ENCODE data around the gene MEG3.

The MEG3 gene

GRCh38 chr14:100885617-100886016 is 59.7 kb downstream of the MEG3 start:
- Histone ChIP-seq H3F3A (ENCODE audit: insufficient read depth) (no peaks in the 10 kb centered on the region), H3K9me2 (replicated peaks; ENCODE audit: insufficient read depth, low read length) (no peaks in the 10 kb centered on the region), H3K27me3 (ENCODE audit: low read length) (no peaks in the 10 kb centered on the region), H2AFZ (ENCODE audit: low read depth, low read length, severe bottlenecking) (no peak overlapping the region), H3K27ac (ENCODE audit: low read depth, low read length) (no peak overlapping the region), H3K4me2 (ENCODE audit: low read depth, low read length, poor library complexity, severe bottlenecking) (no peak overlapping the region), H3K36me3 (ENCODE audit: low read length) (no peaks in the 10 kb centered on the region), H3K4me3 (ENCODE audit: insufficient read depth, low read length, poor library complexity, severe bottlenecking) (no peak overlapping the region), H3K79me2 (ENCODE audit: insufficient read depth, low read length) (no peaks in the 10 kb centered on the region), H4K20me1 (ENCODE audit: low read depth, low read length) (no peaks in the 10 kb centered on the region), H3K9ac (ENCODE audit: low read length) (no peak overlapping the region), H3K9me3 (ENCODE audit: insufficient read depth, low read length) (no peaks in the 10 kb centered on the region)
- no peak for TF ChIP-seq EZH2phosphoT487 (conservative IDR thresholded peaks at IDR 0.05; ENCODE audit: low read length)

- Histone ChIP-seq H3K27me3 (ENCODE audit: low read length) (no peaks in the 10 kb centered on the region), H3K36me3 (ENCODE audit: low read length) (no peaks in the 10 kb centered on the region), H3F3A (ENCODE audit: insufficient read depth) (no peaks in the 10 kb centered on the region), H3K9me3 (ENCODE audit: insufficient read depth, low read length) (no peaks in the 10 kb centered on the region), H2AFZ (ENCODE audit: low read depth, low read length, severe bottlenecking) (no peak overlapping the region), H4K20me1 (ENCODE audit: low read depth, low read length) (no peaks in the 10 kb centered on the region), H3K4me3 (ENCODE audit: insufficient read depth, low read length, poor library complexity, severe bottlenecking) (no peak overlapping the region), H3K9ac (ENCODE audit: low read length) (no peak overlapping the region), H3K9me2 (replicated peaks; ENCODE audit: insufficient read depth, low read length) (no peaks in the 10 kb centered on the region), H3K79me2 (ENCODE audit: insufficient read depth, low read length) (no peaks in the 10 kb centered on the region), H3K27ac (ENCODE audit: low read depth, low read length) (no peak overlapping the region), H3K4me2 (ENCODE audit: low read depth, low read length, poor library complexity, severe bottlenecking) (no peak overlapping the region)
- TF ChIP-seq EZH2phosphoT487 (conservative IDR thresholded peaks at IDR 0.05; ENCODE audit: low read length) (no peak), CTCF (IDR thresholded peaks at IDR 0.05; ENCODE audit: insufficient read depth, low read length, poor library complexity, severe bottlenecking) (no peak)
Observed at GRCh38 chr14:100887728-100888335, 61.9 kb downstream of the MEG3 start.

GRCh38 chr14:100888789-100889315 is 62.9 kb downstream of the MEG3 start:
- Histone ChIP-seq H3K9me2 (replicated peaks; ENCODE audit: insufficient read depth, low read length) (no peaks in the 10 kb centered on the region), H3F3A (ENCODE audit: insufficient read depth) (no peaks in the 10 kb centered on the region), H3K9me3 (ENCODE audit: insufficient read depth, low read length) (no peaks in the 10 kb centered on the region), H3K36me3 (ENCODE audit: low read length) (no peaks in the 10 kb centered on the region), H3K9ac (ENCODE audit: low read length) (no peak overlapping the region), H2AFZ (ENCODE audit: low read depth, low read length, severe bottlenecking) (no peak overlapping the region), H3K4me2 (ENCODE audit: low read depth, low read length, poor library complexity, severe bottlenecking) (no peak overlapping the region), H3K27me3 (ENCODE audit: low read length) (no peaks in the 10 kb centered on the region), H3K4me3 (ENCODE audit: insufficient read depth, low read length, poor library complexity, severe bottlenecking) (no peak overlapping the region), H3K27ac (ENCODE audit: low read depth, low read length) (no peak overlapping the region), H4K20me1 (ENCODE audit: low read depth, low read length) (no peaks in the 10 kb centered on the region), H3K79me2 (ENCODE audit: insufficient read depth, low read length) (no peaks in the 10 kb centered on the region)
- TF ChIP-seq EZH2phosphoT487 (conservative IDR thresholded peaks at IDR 0.05; ENCODE audit: low read length), result no peak
- TF ChIP-seq CTCF (IDR thresholded peaks at IDR 0.05; ENCODE audit: insufficient read depth, low read length, poor library complexity, severe bottlenecking), result no peak

GRCh38 chr14:100889641-100890040 is 63.7 kb downstream of the MEG3 start:
- no peak overlapping the region for H3K4me2 ChIP-seq (ENCODE audit: low read depth, low read length, poor library complexity, severe bottlenecking)
- no peak overlapping the region for H3K27ac ChIP-seq (ENCODE audit: low read depth, low read length)
- H3K9ac ChIP-seq (ENCODE audit: low read length), result no peak overlapping the region
- H3K4me3 ChIP-seq (ENCODE audit: insufficient read depth, low read length, poor library complexity, severe bottlenecking), result no peak overlapping the region
- no peaks in the 10 kb centered on the region for H4K20me1 ChIP-seq (ENCODE audit: low read depth, low read length)
- H3K9me3 ChIP-seq (ENCODE audit: insufficient read depth, low read length), result no peaks in the 10 kb centered on the region
- no peaks in the 10 kb centered on the region for H3F3A ChIP-seq (ENCODE audit: insufficient read depth)
- no peaks in the 10 kb centered on the region for H3K27me3 ChIP-seq (ENCODE audit: low read length)
- no peaks in the 10 kb centered on the region for H3K9me2 ChIP-seq (replicated peaks; ENCODE audit: insufficient read depth, low read length)
- H2AFZ ChIP-seq (ENCODE audit: low read depth, low read length, severe bottlenecking), result no peak overlapping the region
- no peaks in the 10 kb centered on the region for H3K36me3 ChIP-seq (ENCODE audit: low read length)
- TF ChIP-seq EZH2phosphoT487 (conservative IDR thresholded peaks at IDR 0.05; ENCODE audit: low read length), result no peak
- TF ChIP-seq CTCF (IDR thresholded peaks at IDR 0.05; ENCODE audit: insufficient read depth, low read length, poor library complexity, severe bottlenecking), result no peak
- no peaks in the 10 kb centered on the region for H3K79me2 ChIP-seq (ENCODE audit: insufficient read depth, low read length)
